ENCODE measurements around the gene ALDH3A2.
"Not testable (repeated sequence)": the region's sequence is repeated elsewhere in the genome, so short reads cannot be mapped to it uniquely, and the experiment has no call there.

The ALDH3A2 gene

GRCh38 chr17:19651451-19652238 is 3.1 kb downstream of the ALDH3A2 start:
- no peak for DNase-seq

- no peak for DNase-seq
These were observed 4.0 kb downstream of the ALDH3A2 start for GRCh38 chr17:19652595-19652994.

- no peak for DNase-seq
These were observed 5.9 kb downstream of the ALDH3A2 start for GRCh38 chr17:19654342-19654886.

GRCh38 chr17:19654896-19655295 is 6.3 kb downstream of the ALDH3A2 start:
- no peak for DNase-seq

GRCh38 chr17:19656336-19656735 is 7.8 kb downstream of the ALDH3A2 start:
- no peak for DNase-seq

- DNase-seq: no peak
These were observed 8.5 kb downstream of the ALDH3A2 start for GRCh38 chr17:19656851-19657581.

- no peak for DNase-seq
These were observed 11.0 kb downstream of the ALDH3A2 start for GRCh38 chr17:19659366-19660177.

- no peak for DNase-seq
These were observed 11.8 kb downstream of the ALDH3A2 start for GRCh38 chr17:19660219-19660870.

- no peak for DNase-seq
These were observed 12.6 kb downstream of the ALDH3A2 start for GRCh38 chr17:19661121-19661520.

- DNase-seq: no peak
These were observed 14.5 kb downstream of the ALDH3A2 start for GRCh38 chr17:19663097-19663496.

- DNase-seq: no peak
These were observed 15.7 kb downstream of the ALDH3A2 start for GRCh38 chr17:19664136-19664820.

- no peak for DNase-seq
These were observed 16.2 kb downstream of the ALDH3A2 start for GRCh38 chr17:19664821-19665181.

GRCh38 chr17:19669680-19670079 is 21.1 kb downstream of the ALDH3A2 start:
- not testable (repeated sequence) for DNase-seq

GRCh38 chr17:19670908-19671307 is 22.4 kb downstream of the ALDH3A2 start:
- no peak for DNase-seq

GRCh38 chr17:19671433-19671832 is 22.9 kb downstream of the ALDH3A2 start:
- DNase-seq: no peak

GRCh38 chr17:19672009-19672750 is 23.6 kb downstream of the ALDH3A2 start:
- DNase-seq: peak in 1 of 2 donors; percentile 32

- no peak for DNase-seq
These were observed 25.1 kb downstream of the ALDH3A2 start for GRCh38 chr17:19673623-19674022.

- no peak for DNase-seq
These were observed 28.3 kb downstream of the ALDH3A2 start for GRCh38 chr17:19676896-19677295.

GRCh38 chr17:19677736-19678379 is 29.3 kb downstream of the ALDH3A2 start:
- DNase-seq: no peak

- DNase-seq: no peak
These were observed 30.3 kb downstream of the ALDH3A2 start for GRCh38 chr17:19678581-19679453.
